SK-N-MC (cell line): ENCODE data around the gene KCNS3.

Source experiments
- EZH2 ChIP-seq: fragments of 200-600 bp; sonication (generic); IDR thresholded peaks from one replicate; pipeline ENCODE4 v1.6.1; 2017; ENCODE audit warnings: antibody characterized with exemption
- POLR2AphosphoS5 ChIP-seq: IDR thresholded peaks from 2 replicates; pipeline ENCODE4 v1.6.1; 2012; ENCODE audit warnings: mild to moderate bottlenecking, low read depth, low read length, borderline replicate concordance

GRCh38 chr2:17901246-17901645, 22.8 kb downstream of the KCNS3 start:
- TF ChIP-seq EZH2: no peak
- no peak for TF ChIP-seq POLR2AphosphoS5
